22Rv1 (cell line): ENCODE results near the gene KXD1.

Source experiments
- H3K27ac ChIP-seq: fragments of 450-650 bp; 2 replicates; pipeline ENCODE4 v1.5.1; 2017
- CTCF ChIP-seq: fragments of 450-650 bp; IDR thresholded peaks from 2 replicates; pipeline ENCODE4 v1.5.1; 2017; ENCODE audit warnings: mild to moderate bottlenecking
- ZFX ChIP-seq: fragments of 450-650 bp; IDR thresholded peaks from 2 replicates; pipeline ENCODE4 v1.6.1; 2017; ENCODE audit warnings: antibody characterized with exemption, borderline replicate concordance

Gene KXD1

GRCh38 chr19:18617562-18617961, 59.9 kb downstream of the KXD1 start:
- H3K27ac ChIP-seq: no peak overlapping the region
- TF ChIP-seq CTCF: no peak
- no peak for TF ChIP-seq ZFX

- no peak for TF ChIP-seq ZFX
- TF ChIP-seq CTCF: no peak
- no peak overlapping the region for H3K27ac ChIP-seq
Measured at GRCh38 chr19:18618236-18618635, 60.6 kb downstream of the KXD1 start.
